Stimulated activated CD4-positive, alpha-beta T cell treated with anti-CD3 and anti-CD28 coated beads, Interleukin-15, amount 100 ng/mL, for 1 hour (primary cell): ENCODE measurements around the gene DLGAP4.

Experiments
- DNase-seq, 2 donors: peaks; one replicate each; pipeline ENCODE4 v3.0.0-alpha.2; 2020; ENCODE audit warnings: low read depth in 1 of 2, low spot score in 1 of 2

Gene DLGAP4

GRCh38 chr20:36525620-36526365 is 219.7 kb downstream of the DLGAP4 start:
- no peak for DNase-seq

DNA sequence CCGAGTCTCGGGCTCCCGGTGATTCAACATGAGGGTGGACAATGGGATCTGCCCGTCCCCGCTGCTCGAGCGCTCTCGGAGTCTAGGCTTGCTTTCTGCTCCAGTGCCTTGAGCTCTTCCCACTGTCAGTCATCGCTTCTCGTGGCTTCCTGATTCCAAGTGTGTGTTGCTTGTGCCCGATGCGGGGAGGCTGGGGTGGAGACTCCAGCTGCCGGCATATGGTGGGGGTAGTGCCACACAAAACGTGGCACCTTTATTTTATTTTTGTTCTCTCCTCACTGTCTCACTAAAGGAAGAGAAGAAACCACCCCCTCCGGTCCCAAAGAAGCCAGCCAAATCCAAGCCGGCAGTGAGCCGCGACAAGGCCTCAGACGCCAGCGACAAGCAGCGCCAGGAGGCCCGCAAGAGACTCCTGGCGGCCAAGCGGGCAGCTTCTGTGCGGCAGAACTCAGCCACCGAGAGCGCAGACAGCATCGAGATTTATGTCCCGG is 220.4 kb downstream of the DLGAP4 start:
- no peak for DNase-seq

DNA sequence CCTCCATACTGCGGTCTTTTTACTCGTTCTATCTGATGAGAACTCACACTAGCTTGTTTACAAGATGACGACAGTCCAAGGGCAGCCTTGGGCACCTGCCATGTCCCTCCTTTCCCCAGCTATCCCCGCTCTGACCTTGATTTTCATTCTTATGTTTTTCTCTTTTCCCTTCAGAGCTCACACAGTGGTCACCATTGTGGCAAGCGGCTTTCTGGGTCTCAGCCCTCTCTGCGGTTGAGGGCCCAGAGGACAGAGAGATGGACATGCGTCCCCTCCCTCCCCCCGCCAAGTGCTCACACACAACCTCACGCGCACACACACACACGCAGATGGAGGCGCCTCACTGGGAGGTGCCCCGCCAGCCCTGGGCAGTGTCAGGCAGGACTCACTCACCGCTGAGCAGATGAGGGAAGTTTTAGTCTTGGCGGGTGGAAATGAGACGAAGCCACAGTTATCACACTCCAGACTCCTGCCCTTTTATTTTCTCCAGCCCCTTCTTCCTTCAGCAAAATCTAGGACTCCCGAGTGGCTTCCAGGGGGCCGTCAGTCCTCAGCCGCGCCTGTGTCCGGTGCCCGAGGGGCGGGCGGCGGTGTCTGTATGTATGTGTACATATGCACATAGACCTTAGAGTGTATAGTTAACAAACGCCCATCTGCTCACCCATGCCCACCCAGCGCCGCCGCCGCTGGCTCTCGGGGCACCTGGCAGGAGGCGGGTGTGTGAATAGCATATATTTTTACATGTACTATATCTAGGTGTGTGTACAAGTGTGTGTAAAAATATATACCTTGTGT is 221.4 kb downstream of the DLGAP4 start:
- DNase-seq: no peak

GRCh38 chr20:36528176-36528874 is 222.2 kb downstream of the DLGAP4 start:
- DNase-seq: no peak

GRCh38 chr20:36528875-36529417 is 222.8 kb downstream of the DLGAP4 start:
- DNase-seq: no peak

GRCh38 chr20:36532388-36532787 is 226.2 kb downstream of the DLGAP4 start:
- DNase-seq: no peak

- DNase-seq: no peak
These were observed 226.7 kb downstream of the DLGAP4 start for GRCh38 chr20:36532822-36533221.

DNA sequence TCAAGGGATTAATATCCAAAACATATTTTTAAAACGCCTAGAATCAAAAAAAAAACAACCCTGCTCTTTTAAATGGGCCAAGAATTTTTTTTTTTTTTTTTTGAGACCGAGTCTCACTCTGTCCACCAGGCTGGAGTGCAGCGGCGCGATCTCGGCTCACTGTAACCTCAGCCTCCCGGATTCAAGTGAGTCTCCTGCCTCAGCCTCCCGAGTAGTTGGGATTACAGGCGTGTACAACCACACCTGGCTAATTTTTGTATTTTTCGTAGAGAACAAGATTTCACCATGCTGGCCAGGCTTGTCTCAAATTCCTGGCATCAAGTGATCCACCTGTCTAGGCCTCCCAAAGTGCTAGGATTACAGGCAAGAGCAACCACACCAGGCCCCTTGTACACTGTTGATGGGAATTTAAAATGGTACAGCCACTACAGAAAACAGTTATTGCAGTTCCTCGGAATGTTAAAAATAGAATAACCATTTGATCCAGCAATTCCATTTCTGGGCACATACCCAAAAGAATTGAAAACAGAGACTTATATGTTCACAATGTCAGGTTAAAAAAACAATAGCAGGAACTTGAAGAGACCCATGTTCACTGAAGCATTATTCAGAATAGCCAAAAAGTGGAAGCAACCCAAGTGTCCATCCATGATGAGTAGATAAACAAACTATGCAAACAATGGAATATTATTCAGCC is 232.0 kb downstream of the DLGAP4 start:
- DNase-seq: no peak

GRCh38 chr20:36540551-36541211 is 234.5 kb downstream of the DLGAP4 start:
- DNase-seq: no peak

- no peak for DNase-seq
These were observed 235.2 kb downstream of the DLGAP4 start, which contains the start of gene MYL9 for GRCh38 chr20:36541227-36541767. Gene MYL9, plus strand, starts transcription at chr20:36541519. Its CDS starts 3,366 bp downstream, at chr20:36544885.

DNA sequence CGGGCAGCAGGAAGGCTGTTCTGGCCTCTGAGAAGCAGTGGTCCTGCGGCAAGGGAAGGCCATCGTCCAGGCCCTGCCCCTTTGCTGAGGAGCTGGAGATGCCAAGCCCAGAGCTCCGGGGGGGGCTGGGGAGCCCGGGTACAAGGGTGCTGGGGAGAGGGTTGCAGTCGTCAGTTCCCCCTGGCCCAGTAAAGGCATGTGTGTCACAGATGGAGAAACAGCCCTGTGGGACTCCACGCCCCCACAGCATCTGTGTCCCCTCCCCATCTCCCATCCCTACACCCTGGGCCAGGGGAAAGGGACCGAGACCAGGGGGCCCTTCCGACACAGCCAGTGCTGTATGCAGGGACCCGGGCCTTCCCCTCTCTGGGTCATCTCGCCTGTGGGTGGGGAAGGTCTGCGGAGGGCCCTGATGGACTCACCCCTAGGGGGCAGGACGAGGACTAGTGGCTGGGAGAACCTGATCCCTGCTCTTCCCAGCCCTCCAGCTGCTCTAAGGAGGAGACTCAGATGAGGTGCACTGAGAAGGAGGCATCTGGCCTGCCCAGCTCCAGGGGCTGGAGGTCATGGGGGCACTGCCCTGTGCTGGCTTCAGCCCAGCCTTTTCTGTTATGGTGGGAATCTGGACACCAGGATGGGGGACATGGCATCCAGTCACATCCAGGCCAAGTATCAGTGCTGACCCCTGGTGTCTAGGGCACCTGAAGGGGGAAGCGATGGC is 235.8 kb downstream of the DLGAP4 start:
- no peak for DNase-seq

- DNase-seq: no peak
These were observed 236.5 kb downstream of the DLGAP4 start for GRCh38 chr20:36542516-36543183.

DNA sequence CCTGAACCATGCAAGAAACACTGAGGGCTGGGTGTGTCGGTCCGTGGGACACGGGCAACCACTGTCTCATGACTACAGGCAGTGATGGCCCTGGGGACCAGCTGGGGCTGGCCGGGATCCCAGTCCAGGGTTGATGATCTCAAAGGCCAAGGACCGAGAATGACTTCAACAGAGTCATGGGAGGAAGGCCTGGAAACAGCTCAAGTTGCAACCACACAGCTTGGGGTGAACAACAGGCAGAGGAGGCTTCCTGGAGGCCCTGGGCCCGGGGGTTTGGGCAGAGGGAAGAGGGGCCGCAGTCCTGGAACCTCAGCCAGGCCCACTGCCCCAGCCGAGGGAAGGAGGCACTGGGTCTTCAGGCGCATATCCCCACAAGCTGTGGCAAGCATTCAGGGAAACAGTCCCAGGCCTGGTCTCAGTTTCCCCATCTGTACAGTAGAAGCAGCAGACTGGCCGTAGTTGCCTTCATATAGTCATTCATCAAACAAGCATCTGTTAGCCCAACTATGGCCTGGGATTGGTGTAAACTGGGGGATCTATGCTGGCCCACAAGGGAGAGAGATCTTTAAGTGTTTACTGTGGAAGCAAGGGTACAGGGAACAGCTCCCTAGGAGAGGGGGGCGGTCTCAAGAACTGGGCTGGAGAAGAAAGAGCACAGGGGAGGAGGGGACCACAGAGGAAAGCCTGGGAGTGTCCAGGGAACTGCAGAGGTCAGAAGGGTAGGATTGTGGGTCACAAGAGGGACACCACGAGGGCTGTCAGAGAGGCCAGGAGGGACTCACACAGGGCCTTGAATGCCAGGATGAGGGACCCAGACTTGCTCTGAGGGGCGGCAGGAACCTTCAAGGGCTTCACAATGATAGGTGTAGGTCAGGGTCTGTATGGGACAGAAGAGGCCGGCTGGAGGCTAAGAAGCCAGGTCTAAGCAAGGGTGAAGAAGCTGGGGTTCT is 237.3 kb downstream of the DLGAP4 start:
- no peak for DNase-seq

GRCh38 chr20:36544134-36545018 is 238.2 kb downstream of the DLGAP4 start:
- no peak for DNase-seq

- DNase-seq: no peak
These were observed 240.1 kb downstream of the DLGAP4 start for GRCh38 chr20:36546111-36546736.
